ENCODE results near the gene KIF20A.
"Not testable (repeated sequence)": the region's sequence is repeated elsewhere in the genome, so short reads cannot be mapped to it uniquely, and the experiment has no call there.

KIF20A gene

DNA sequence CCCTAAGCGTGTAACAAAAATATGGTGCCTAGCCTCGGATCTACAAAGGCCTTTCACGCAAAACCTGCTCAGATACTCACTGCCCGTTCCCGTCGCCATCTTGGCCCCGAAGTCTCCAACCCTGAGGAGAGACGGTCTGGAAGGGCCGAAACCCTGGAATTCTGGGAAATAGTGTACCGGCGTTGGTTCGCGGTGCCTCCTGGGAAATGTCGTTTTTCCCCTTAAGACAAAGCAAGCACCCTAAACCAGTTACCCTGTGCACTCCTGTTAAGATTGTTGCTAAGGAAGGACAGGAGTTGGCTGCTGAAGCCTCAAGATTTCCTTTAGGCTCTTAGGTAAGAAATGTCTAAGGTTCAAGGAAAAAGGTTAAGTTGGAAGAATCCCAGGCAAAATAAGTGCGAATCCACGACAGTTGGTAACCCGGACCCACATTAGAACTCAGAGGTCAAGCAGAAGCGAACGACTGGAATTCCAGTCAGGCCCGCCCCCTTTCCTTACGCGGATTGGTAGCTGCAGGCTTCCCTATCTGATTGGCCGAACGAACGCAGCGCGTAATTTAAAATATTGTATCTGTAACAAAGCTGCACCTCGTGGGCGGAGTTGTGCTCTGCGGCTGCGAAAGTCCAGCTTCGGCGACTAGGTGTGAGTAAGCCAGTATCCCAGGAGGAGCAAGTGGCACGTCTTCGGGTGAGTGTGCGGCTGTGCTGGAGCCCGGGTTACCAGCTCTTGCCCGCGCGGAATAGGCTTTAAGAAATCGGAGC is at the start of gene KIF20A, which contains the start of gene BRD8:
TSS of gene KIF20A (plus strand) at position 597 of the 761 bp plus-strand sequence. CDS start 569 bp downstream, outside the sequence.
TSS of gene BRD8 (minus strand) at position 115 of the 761 bp plus-strand sequence. CDS start at position 99, 16 bp downstream.
- peak; percentile 97 for DNase-seq

DNA sequence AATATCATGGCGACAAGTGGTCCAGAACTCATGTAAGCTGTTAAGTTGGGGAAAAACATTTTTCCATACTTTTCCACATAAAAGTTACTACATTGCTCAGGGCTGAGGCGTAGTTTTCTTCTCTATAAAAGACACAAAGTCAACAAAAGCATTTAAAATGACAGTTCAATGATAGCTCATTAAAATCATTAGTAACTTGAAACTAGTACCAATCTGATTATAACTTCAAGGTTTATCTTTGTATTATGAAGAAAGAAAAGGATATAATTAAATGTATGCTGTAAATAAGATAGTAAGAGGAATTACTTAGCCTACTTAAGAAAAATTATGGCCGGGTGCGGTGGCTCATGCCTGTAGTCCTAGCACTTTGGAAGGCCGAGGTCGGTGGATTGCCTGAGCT is 49.6 kb upstream of the KIF20A start:
- no peak for DNase-seq

GRCh38 chr5:138132543-138132942 is 46.4 kb upstream of the KIF20A start:
- DNase-seq: no peak

GRCh38 chr5:138138949-138139780 is 39.7 kb upstream of the KIF20A start, which contains the start of gene NME5:
Gene NME5, minus strand, starts transcription at chr5:138139428. Its CDS starts 648 bp downstream, at chr5:138138780.
- DNase-seq: no peak

DNA sequence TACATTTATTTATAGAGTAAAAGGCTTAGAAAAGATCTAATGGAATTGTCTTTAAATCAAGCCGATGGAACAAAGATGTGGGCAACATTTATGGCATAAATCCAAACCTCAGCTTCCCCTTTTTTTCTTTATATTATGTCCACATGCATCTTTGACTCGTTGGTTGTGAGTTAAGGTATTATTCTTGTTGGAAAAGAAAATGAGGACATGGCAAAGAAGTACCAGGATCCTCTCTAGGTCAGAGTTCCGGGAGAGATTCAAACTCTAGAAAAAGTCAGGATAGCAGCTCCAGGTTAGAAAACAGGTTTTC is 39.2 kb upstream of the KIF20A start:
- DNase-seq: peak; percentile 65

DNA sequence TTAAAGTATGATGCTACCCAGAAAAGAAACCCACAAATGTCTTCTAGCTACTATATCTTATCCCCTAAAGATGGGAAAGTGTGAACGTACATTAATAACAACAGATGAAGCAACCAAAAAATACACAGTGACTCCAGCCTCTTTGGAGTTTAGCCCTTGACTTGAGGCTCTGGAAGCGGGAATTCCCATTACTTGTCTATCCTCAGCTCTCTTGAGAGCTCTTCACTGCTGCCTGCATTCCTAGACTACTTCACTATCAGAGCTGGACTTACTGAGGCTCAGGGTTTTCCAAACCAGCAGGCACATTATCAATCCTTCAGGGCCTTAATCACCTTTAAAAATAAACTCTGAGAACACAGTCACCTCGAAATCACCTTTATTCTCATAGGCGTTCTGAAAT is 38.6 kb upstream of the KIF20A start:
- no peak for DNase-seq

GRCh38 chr5:138141734-138142133 is 37.2 kb upstream of the KIF20A start:
- no peak for DNase-seq

GRCh38 chr5:138143578-138143977 is 35.3 kb upstream of the KIF20A start:
- DNase-seq: not testable (repeated sequence)

DNA sequence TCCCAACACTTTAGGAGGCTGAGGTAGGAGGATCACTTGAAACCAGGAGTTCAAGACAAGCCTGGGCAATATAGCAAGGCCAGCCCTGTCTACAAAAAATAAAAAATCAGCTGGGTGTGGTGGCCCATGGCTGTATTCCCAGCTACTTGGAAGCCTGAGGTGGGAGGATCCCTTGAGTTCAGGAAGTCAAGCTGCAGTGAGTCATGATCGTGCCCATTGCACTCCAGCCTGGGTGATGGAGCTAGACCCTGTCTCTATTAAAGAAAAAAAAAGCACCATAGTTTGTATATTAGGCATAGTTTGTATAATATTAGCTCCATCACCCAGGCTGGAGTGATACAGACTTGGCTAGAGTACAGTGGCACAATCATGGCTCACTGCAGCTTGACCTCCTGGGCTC is 30.1 kb upstream of the KIF20A start:
- DNase-seq: no peak

DNA sequence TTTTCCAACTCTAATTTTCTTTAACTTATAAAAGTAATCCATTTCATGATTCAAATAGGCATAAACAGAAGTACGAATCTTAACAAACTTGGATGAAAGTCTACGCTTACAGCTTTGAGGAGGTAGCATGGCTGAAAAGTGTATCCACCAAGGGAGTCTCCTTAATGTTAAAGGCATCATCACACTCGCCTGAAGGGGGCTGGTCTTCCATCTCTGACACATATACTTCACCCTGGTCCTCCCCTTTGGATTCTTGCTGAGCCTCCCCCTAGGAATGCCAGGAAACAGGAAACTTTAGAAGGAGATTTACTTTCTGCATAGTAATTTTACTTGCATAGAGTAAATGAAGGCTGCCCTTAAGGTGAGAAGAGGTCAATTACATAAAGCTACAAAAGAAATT is 29.4 kb upstream of the KIF20A start:
- DNase-seq: no peak

GRCh38 chr5:138155977-138156376 is 22.9 kb upstream of the KIF20A start:
- not testable (repeated sequence) for DNase-seq

- no peak for DNase-seq
These were observed 21.3 kb upstream of the KIF20A start for GRCh38 chr5:138157626-138158025.

GRCh38 chr5:138159666-138160065 is 19.2 kb upstream of the KIF20A start:
- DNase-seq: no peak

- no peak for DNase-seq
These were observed 18.2 kb upstream of the KIF20A start for GRCh38 chr5:138160706-138161105.

GRCh38 chr5:138163721-138164120 is 15.2 kb upstream of the KIF20A start:
- DNase-seq: no peak

GRCh38 chr5:138169124-138169523 is 9.8 kb upstream of the KIF20A start:
- no peak for DNase-seq

DNA sequence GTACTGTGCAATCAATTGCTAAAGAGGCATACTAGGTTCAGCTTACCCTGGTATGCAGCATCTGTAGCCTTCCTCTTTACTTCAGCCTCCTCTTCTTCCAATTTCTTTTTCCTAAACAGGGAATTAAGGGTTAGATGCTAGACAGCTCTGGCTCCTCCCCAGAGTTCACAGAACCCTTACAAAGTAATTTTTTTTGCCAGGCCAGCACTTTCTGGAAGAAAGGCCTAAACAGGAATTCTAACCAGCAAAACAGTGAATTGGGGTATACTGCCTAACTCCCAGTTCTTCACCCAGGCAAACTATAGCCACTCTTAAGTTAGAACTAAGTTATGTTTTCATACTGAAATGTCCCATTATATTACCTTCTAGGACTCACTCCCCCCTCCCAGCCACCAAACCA is 8.6 kb upstream of the KIF20A start:
- DNase-seq: no peak

- DNase-seq: peak; percentile 22 to 30
These were observed 884 bp upstream of the KIF20A start for GRCh38 chr5:138177941-138178515.

DNA sequence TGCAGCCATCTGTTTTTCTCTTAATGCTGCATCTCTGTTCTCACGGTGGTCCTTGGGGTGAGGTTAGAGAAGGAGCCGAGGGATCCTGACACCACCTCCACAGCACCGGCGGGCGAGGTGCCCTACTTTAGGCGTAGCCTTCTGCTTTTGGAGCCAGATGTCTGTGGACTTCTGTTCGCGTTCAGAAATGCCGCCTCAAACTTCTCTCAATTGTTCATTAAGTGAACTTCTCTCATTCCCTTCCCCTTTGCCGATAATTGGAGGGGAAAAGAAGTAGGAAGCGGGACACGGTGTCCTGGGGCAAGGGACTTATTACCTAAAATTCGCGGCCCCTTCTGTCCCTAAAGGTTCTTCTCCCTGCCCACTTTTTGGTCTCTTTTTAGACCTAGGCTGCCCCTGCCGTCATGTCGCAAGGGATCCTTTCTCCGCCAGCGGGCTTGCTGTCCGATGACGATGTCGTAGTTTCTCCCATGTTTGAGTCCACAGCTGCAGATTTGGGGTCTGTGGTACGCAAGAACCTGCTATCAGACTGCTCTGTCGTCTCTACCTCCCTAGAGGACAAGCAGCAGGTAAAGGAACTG is 455 bp downstream of the KIF20A start:
- no peak for DNase-seq

- DNase-seq: peak; percentile 91 to 92
These were observed 1.4 kb downstream of the KIF20A start for GRCh38 chr5:138180183-138180782.

DNA sequence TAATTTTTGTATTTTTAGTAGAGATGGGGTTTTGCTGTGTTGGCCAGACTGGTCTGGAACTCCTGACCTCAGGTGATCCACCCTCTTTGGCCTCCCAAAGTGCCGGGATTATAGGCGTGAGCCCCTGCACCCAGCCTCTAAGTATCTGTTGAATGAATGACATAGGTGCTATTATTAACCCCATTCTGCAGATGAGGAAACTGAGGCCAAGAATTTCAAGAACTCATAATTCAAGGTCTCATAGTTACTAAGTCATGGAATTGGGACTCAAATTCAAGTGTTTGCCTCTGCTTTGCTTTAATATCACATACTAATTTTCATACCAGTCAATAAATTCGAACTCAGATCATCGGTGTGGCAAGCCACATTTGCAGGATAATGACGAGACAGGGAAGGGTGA is 1.9 kb downstream of the KIF20A start:
- DNase-seq: no peak

DNA sequence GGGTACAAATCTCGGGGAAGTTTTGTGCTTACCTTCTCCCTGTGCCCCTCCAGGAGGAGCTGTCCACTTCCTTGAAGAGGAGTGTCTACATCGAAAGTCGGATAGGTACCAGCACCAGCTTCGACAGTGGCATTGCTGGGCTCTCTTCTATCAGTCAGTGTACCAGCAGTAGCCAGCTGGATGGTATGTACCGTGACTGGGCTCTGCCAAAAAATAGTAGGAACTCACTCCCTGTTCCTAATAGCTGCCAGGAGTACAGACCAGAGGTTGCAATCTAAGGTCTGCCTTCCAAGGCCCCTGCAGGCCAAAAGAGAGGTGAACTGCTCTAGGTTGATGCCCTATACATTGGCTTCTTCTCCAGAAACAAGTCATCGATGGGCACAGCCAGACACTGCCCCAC is 3.9 kb downstream of the KIF20A start:
- DNase-seq: no peak

DNA sequence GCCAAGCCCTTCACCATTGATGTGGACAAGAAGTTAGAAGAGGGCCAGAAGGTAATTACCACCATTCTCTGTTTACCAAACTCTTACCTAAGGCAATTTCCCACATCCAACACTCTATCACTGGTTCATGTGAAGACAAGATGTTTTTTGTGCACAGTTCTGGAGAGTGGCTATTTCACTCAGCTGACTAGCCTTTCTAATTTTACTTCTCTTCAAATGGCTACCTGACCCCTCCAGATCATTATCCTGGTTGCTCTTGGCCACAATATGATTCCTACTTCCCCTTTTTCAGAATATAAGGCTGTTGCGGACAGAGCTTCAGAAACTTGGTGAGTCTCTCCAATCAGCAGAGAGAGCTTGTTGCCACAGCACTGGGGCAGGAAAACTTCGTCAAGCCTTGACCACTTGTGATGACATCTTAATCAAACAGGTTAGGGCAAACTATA is 7.1 kb downstream of the KIF20A start:
- peak; percentile 55 to 58 for DNase-seq

Data from AML-193 (cell line).